HG03378 (cell line): ENCODE results near the gene SHANK1.

ENCODE experiments used
- ATAC-seq: cut with Tn5 transposase; IDR thresholded peaks from one replicate; pipeline ENCODE4 v1.9.1; 2021; ENCODE audit warnings: mild to moderate bottlenecking, moderate library complexity; ENCODE audit not compliant: unreplicated experiment

SHANK1 gene

GRCh38 chr19:50693064-50693975 is 26.3 kb downstream of the SHANK1 start:
- ATAC-seq, result no peak

GRCh38 chr19:50690439-50690838 is 29.2 kb downstream of the SHANK1 start:
- no peak for ATAC-seq

GRCh38 chr19:50688766-50689165 is 30.8 kb downstream of the SHANK1 start:
- ATAC-seq, result no peak

GRCh38 chr19:50686310-50687032 is 33.1 kb downstream of the SHANK1 start:
- ATAC-seq, result no peak

- peak; percentile 75 for ATAC-seq
Observed at GRCh38 chr19:50679177-50680125, 40.2 kb downstream of the SHANK1 start.

- ATAC-seq, result no peak
Observed at GRCh38 chr19:50678323-50678722, 41.3 kb downstream of the SHANK1 start.

GRCh38 chr19:50677636-50678035 is 42.0 kb downstream of the SHANK1 start:
- ATAC-seq, result no peak

- ATAC-seq, result no peak
Observed at GRCh38 chr19:50676625-50677197, 42.9 kb downstream of the SHANK1 start.

- ATAC-seq, result no peak
Observed at GRCh38 chr19:50673118-50673517, 46.5 kb downstream of the SHANK1 start.

GRCh38 chr19:50670102-50670380 is 49.6 kb downstream of the SHANK1 start:
- no peak for ATAC-seq

GRCh38 chr19:50669302-50670101 is 50.1 kb downstream of the SHANK1 start:
- ATAC-seq, result no peak

- ATAC-seq, result no peak
Observed at GRCh38 chr19:50668879-50669278, 50.7 kb downstream of the SHANK1 start.

- no peak for ATAC-seq
Observed at GRCh38 chr19:50668416-50668815, 51.2 kb downstream of the SHANK1 start.

- no peak for ATAC-seq
Observed at GRCh38 chr19:50667759-50668231, 51.8 kb downstream of the SHANK1 start.

- no peak for ATAC-seq
Observed at GRCh38 chr19:50667177-50667758, 52.3 kb downstream of the SHANK1 start.

GRCh38 chr19:50666346-50667176 is 53.0 kb downstream of the SHANK1 start:
- no peak for ATAC-seq

GRCh38 chr19:50664204-50664603 is 55.4 kb downstream of the SHANK1 start:
- no peak for ATAC-seq

GRCh38 chr19:50663482-50663790 is 56.2 kb downstream of the SHANK1 start:
- no peak for ATAC-seq
